A673 (cell line): Measurements from ENCODE around the gene HK3.

ENCODE experiments used
- CTCF ChIP-seq: fragments of 300-800, 200-600 bp; sonication (generic); conservative IDR thresholded peaks from 2 replicates; pipeline ENCODE4 v1.5.1; 2017; ENCODE audit warnings: low read depth, mild to moderate bottlenecking, antibody characterized with exemption, low read length, moderate library complexity, mixed read lengths
- EZH2 ChIP-seq: fragments of 200-600 bp; sonication (generic); IDR thresholded peaks from 2 replicates; pipeline ENCODE4 v1.6.1; 2017; ENCODE audit warnings: borderline replicate concordance, low read depth, mild to moderate bottlenecking, mixed read lengths, antibody characterized with exemption, low read length; ENCODE audit not compliant: poor library complexity, severe bottlenecking

- no peak for TF ChIP-seq CTCF
- no peak for TF ChIP-seq EZH2
Observed at GRCh38 chr5:176861276-176861675, 37.9 kb downstream of the HK3 start.
